Cortex of kidney (tissue), 1 donor: ENCODE measurements around the gene E2F1.
"Not testable (repeated sequence)": the region's sequence is repeated elsewhere in the genome, so short reads cannot be mapped to it uniquely, and the experiment has no call there.

Source experiments
- DNase-seq: peaks from one replicate; lab custom pipeline; 2025; lab: John Stamatoyannopoulos, UW

E2F1 gene

DNA sequence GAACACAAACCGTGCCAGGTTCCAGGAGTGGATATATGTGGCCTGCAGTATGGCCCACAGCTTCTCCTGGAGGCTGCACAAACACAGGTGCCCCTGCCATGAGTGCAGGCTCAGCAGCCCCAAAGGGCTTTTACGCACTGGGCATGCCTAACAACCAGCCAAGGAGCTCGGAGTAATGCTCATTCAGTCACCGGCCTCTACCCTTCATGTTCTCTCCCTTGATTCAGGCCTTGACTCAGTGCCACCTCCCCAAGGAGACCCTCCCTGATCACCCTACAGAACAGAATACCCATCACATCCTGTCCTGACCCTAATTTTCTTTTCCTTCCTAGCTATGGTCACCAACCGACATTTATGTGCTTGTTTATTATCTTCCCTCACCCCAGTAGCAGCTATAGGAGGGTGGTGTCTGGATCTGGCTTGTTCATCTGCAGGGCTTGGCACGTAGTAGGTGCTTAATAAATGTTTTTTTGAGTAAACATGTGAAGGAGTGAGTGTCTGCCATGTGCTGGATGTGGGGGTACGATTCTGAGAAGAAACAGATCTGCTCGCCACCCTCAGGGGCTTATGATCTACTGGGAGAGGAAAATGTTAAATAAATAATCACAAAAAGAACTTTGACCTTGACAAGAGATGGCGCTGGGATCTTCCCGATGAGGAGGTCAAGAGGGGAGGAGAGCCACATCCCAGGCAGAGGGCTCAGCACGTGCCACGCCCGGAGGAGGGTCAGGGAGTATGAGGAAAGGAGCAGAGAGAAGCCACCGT, 24.7 kb upstream of the E2F1 start:
- DNase-seq, result no peak

DNA sequence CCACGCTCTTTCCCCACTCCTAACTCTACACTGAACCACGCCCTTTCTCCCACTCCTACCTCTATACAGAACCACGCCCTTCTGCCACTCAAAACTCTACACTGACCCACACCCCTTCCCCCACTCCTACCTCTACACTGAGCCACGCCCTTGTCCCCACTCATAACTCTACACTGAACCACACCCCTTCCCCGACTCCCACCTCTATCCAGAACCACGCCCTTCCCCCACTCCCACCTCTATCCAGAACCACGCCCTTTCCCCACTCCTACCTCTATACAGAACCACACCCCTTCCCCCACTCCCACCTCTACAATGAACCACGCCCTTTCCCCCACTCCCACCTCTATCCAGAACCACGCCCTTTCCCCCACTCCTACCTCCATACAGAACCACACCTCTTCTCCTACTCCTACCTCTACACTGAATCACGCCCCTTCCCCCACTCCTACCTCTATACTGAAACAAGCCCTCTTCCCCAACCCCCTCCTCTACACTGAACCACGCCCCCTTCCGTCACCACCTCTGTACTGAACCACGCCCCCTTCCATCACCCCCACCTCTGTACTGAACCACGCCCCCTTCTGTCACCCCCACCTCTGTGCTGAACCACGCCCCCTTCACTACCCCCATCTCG, 23.8 kb upstream of the E2F1 start:
- DNase-seq, result no peak

DNA sequence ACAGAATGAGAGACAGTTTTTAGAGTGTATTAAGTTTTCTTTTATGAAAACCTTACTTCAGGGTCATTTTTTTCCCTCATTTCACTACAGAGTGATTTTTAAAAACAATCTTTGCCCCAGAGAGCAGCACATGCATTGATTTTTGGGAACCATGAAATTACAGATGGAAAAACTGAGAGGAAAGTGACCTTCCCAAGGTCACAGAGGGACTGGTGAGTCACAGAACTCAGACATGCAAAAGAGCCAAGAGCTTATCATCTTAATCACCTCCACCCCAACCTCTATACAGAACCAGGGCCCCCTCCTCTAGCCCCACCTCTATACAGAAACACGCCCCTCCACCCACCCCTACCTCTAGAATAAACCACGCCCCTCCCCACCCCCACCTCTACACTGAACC, 23.2 kb upstream of the E2F1 start:
- DNase-seq, result no peak

DNA sequence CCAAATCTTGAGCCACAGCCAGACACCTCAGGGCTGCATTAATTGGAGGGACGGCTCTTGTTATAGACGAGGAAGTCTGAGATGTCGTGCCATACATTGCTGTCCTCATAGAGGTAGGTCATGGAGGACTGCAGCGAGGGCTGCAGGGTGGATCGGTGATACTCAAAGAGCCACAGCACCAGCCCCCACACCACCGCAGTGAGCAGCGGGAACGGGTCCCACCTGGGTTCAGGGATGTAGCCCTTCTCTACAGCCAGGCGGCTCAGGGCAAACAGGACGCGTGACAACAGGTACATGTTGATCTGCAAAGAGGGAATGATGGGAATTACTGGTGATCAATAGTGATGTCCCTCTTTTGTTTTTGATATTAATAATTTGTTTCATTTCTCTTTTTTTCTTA, 21.5 kb upstream of the E2F1 start:
- no peak for DNase-seq

DNA sequence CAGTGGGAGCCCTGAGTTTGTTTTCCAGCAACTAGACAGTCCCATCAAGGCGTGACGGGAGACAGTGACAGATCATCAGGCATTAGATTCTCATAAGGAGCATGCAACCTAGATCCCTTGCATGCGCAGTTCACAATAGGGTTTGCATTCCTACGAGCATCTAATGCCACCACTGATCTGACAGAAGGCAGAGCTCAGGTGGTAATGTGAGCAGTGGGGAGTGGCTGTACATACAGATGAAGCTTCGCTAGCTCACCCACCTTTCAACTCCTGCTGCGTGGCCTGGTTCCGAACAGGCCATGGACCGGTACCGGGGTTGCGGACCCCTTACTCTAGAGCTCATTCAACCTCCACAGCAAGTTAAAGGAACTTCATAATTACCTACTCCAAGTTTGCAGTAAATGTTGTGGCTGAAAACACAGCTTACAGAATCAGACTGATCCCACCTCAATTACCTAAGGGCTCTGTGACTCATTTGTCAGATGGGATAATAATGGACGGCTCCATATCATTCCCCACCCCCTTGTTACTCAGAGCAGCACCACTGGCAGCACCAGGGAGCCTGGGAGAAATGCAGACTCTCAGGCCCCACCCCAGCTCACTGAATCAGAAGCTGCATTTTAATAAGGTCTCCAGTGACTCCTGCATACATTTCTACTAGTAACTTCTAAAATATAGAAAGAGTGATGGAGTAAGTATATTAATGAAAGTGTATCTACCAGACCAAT, 18.2 kb upstream of the E2F1 start:
- no peak for DNase-seq

DNA sequence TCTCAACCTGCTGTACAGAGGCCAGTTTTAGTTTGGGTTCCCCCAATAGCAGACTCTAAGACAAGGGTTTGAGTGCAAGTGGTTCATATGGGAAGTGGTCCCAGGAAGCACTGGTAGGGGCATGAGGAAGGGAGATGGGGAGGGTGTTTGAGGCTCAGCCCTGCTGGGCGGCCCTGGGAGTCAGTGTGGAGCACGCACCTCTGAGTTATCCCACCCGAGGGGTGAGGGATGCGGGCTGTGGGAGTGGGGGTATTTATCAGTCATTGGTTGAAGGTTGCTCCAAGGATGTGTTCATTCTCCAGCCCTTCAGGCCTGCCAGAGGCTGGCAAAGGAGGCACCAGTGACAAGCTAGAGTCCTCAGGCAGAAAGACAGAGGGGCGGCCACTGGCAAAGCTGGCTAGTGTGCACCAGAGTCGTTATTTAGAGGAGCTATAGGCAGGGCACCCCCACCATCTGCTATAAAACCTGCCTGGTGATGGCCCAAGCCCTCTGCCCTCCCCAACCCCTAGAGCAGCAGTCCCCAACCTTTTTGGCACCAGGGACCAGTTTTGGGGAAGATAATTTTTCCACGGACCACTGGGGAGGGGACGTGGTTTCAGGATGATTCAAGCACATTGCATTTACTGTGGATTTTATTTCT, 17.4 kb upstream of the E2F1 start:
- DNase-seq, result no peak

DNA sequence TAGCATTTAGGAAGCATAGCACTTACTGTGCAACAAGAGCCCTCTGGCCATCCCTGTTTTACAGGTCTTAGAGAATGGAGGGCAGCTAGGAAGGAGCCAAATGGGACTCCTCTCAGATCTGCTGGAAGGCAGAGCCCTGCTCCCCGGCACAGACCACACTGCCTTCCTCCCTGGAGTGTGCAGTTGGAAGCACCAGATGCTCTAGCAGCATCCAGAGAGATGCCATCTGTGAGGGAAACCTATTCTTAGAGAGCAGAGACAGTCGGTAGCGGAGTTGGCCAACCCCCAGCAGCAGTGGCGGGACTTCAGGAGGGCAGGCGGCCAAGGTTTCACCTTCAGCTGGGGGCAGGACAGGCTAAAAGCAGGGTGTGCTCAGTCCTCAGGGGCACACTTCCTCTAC, 16.7 kb upstream of the E2F1 start:
- no peak for DNase-seq

DNA sequence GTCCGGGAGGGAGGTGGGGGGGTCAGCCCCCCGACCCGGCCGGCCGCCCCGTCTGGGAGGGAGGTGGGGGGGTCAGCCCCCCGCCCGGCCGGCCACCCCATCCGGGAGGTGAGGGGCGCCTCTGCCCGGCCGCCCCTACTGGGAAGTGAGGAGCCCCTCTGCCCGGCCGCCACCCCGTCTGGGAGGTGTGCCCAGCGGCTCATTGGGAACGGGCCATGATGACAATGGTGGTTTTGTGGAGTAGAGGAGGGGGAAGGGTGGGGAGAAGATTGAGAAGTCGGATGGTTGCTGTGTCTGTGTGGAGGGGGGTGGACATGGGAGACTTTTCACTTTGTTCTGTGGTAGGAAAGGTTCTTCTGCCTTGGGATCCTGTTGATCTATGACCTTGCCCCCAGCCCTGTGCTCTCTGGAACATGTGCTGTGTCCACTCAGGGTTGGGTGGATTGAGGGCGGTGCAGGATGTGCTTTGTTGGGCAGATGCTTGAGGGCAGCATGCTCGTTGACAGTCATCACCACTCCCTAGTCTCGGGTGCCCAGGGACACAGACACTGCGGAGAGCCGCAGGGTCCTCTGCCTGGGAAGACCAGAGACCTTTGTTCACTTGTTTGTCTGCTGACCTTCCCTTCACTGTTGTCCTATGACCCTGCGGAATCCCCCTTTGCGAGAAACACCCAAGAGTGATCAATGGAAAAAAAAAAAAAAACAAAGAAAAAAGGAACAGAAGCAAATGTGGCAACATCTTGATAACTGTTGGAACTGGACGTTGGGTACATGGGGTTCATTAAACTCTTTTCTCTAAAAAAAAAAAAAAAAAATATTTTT, 15.7 kb upstream of the E2F1 start:
- DNase-seq, result no peak

DNA sequence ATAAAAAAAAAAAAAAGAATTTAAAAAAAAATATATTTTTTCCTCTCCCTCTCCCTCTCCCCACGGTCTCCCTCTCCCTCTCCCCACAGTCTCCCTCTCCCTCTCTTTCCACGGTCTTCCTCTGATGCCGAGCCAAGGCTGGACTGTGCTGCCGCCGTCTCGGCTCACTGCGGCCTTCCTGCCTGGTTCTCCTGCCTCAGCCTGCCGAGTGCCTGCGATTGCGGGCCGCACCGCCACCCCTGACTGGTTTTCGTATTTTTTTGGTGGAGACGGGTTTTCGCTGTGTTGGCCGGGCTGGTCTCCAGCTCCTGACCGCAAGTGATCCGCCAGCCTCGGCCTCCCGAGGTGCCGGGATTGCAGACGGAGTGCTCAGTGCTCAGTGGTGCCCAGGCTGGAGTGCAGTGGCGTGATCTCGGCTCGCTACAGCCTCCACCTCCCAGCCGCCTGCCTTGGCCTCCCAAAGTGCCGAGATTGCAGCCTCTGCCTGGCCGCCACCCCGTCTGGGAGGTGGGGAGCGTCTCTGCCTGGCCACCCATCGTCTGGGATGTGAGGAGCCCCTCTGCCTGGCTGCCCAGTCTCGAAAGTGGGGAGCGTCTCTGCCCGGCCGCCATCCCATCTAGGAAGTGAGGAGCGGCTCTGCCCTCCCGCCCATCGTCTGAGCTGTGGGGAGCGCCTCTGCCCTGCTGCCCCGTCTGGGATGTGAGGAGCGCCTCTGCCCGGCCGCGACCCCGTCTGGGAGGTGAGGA, 14.7 kb upstream of the E2F1 start:
- not testable (repeated sequence) for DNase-seq

DNA sequence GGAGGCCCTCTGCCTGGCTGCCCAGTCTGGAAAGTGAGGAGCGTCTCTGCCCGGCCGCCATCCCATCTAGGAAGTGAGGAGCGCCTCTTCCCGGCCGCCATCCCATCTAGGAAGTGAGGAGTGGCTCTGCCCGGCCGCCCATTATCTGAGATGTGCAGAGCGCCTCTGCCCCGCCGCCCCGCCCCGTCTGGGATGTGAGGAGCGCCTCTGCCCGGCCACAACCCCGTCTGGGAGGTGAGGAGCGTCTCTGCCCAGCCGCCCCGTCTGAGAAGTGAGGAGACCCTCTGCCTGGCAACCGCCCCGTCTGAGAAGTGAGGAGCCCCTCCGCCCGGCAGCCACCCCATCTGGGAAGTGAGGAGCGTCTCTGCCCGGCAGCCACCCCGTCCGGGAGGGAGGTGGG, 12.8 kb upstream of the E2F1 start:
- not testable (repeated sequence) for DNase-seq

DNA sequence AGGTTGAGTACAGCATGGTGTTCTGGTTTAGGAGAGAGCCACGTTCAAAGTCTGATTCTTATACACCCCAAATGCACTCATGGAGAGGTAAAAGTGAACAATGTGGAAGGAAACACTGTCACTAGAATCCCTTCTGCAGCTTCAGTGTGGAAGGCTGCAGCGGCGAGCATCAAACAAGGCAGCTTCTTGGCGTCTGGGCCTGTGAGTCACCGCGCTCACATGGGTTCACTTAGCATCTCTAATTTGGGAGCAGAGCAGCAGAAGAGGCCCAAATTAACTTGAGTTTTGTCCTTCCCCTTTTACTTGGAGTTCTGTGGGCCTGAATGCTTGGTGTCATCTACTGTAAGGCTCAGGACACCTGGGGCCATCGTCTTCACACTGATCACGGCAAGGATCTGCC, 10.9 kb upstream of the E2F1 start:
- no peak for DNase-seq

DNA sequence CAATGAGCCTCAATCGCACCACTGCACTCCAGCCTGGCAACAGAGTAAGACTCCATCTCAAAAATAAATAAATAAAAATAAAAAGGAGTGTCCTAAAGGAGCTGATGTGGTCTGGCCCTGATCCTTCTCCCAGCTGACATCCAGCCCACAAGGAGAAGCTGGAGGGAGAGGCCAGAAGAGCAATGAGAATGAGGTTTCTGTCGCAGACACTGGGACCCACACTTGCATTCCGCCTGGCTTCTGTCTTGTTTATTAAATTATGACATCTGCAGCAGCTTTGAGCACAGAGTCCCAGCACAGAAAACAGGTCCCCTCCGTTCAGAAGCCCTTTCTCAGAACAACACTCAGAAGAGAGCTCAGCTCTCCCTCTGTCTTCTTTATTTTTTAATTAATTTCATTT, 10.3 kb upstream of the E2F1 start:
- no peak for DNase-seq

DNA sequence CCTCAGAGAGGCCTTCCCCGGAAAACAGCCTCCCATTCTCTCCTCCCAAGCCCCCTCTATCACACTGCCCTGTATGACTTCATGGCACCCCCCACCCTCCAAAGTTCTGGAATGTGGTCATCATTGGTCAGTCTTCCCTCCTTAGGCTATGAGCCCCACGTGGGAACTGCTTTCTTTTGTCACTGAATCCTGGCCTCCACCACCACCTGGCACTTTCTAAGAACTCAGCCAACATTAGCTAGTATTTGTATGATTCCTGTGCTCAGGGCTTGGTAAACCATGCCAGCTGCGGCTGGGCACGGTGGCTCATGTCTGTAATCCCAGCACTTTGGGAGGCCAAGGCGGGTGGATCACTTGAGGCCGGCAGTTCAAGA, 8.4 kb upstream of the E2F1 start:
- DNase-seq, result no peak

DNA sequence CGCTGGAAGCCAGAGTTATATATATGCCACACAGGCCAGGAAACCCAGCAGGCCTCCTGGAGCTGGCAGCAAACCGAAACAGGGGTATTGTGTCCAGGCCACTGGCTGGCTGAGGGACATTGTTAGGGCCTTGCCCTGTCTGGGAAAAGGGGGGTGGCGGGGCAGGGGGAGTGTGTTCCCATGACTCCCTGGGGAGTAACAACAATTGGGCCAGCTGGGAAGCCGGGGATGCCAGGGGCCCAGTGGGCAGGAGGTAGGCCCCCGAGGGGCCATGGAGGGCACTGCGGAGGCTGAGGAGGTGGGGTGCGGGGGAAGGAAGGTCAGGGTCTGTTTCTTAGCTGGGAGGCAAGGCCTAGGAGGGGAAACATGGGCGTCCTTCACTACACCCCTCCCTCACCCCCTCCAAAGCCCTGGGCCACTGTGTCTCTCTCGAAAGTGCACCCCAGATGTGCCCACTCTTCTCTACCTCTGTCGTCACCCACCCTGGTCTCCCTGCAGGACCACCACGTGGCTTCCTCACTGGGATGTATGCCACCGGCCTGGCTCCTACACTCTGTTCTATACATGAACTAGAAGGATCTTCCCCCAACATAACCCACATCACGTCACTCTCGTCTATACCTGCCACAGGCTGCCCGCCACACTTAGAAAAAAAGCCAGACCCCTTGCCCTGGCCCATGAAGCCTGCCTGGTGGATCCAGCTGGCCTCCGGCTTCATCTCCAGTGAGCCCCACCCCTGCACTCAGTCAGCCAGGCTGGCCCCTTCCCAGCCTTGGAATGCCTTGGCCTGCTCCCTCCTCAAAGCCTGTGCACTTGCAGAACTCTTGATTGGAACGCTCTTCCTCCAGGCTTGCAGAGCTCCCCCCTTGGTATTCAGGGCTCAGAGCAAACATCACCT, 7.8 kb upstream of the E2F1 start:
- no peak for DNase-seq

DNA sequence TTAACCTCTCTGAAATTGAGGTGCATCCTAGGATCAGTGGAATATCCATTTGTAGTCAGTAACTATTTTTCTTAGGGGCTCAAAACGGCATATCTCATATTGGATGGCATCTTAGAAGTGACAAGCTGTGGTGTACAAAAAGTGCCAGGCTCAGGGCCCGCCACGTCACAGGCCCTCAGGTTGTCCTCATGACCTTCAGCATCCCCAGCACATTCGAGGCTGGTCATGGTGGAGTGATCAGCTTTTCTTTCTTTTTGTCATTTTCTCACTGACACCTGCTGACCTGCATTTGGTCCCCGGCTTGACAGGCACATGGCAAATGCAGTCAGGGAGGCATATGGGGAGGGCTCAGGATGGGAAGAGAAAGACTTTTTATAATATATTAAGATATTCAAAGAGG, 7.1 kb upstream of the E2F1 start:
- no peak for DNase-seq

DNA sequence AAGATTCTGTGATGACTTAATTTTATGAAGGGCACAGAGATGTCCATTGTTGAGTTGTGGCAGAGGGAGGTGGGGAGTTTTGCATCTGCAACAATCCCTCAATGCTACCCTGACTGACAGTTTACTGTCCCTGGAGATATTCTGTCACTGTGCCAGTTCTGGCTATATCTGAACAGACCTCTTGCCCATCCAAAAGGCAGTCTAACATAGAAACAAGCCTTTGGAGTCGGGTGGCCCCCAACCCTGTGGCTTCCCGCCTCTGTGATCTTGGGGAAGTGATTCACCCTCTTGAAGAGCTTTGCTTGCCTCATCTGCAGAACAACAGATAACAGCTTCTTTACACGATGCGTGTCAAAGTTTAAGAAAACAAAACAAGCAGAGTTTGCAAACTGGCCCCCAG, 3.8 kb upstream of the E2F1 start:
- no peak for DNase-seq

DNA sequence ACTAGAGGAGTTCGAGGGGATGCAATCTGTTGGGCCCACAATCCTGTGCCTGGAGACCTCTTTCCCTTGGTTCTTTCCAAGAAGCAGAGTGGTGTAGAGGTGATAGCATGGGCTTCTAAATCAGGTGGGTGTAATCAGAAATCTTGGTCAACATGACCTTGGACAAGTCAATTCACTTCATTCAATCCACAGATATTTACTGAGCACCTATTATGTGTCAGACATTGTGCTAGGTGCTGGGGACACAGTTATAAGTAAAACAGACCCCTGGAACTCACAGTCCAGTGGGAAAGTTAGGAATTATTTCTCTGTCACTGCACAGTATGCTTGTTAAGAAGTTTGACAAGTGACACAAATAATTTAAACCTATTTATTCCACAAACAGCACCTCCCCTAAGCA, 3.3 kb upstream of the E2F1 start:
- no peak for DNase-seq

DNA sequence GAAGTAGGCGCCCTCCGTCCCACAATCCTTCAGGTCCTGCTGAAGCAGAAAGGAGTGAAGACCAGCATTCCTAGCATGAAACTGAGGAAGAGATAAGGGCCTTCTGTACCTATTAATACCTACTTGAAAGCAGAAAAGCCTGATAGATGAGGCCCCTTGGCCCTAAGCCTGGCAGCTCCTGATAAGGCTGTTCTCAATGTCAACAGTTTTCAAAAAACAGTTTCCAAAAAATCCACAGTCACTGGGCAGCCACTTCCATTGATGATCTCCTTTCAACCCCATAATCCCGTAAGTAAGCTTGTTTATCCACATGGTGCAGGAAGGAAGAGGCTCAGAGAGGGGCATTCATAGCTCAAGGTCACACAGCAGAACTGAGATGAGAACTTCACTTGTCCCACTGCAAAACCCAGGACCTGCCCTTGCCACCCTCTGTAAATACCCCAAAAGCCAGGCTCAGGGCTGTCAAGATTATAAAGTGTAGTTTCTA, 2.8 kb upstream of the E2F1 start:
- no peak for DNase-seq

DNA sequence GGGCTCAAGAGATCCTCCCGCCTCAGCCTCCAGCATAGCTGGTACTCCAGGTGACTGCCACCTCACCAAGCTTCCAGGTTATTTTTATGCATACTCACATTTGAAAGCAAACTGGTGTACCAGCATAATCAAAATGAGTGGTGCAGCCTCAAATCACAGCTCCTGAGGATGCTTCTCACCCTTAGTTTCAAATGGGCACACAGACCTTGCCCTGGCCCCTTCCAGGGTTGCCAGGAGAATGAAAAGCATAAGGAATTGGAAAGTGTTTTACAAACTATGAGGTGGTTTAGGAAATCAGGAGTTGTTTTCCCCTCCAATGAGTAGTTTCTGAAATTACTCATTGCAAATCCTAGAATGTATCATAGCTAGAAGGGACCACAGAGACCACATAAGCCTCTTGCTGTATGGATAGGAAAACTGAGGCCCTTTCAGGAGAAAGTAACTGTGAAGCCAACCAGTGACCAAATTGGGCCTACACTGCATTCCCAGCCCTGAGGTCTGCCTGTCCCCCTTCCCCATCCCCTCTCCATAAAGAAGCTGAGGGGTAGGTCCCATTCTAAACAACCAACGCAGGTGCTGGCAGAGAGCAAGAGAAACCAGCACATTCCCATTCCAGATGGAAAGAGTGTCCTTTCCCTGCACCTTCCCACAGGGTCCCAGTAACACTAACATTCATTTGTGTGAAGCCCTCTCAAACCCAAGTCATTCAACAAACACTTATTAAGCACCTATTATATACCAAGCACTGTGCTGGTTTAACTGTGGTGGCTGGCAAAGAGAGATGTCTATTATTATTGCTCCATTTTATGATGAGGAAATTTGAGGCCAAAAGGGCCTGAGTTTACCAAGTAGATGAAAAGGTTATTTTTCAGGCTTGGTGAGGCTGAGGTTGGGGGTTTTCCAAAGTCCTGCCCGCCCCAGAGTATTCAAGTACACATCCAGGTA, 2.1 kb upstream of the E2F1 start:
- DNase-seq, result no peak
